GM19193 (cell line): Measurements from ENCODE around the gene CTDSPL.

ENCODE experiments used
- POLR2A ChIP-seq: IDR thresholded peaks from 4 replicates; pipeline ENCODE4 v1.6.1; 2011; ENCODE audit not compliant: insufficient read depth, insufficient read length; ENCODE audit errors: extremely low read depth

Gene CTDSPL

GRCh38 chr3:37836589-37836988 lies 25.1 kb upstream of the CTDSPL start:
- TF ChIP-seq POLR2A, result no peak

GRCh38 chr3:37847689-37848088 lies 14.0 kb upstream of the CTDSPL start:
- TF ChIP-seq POLR2A, result no peak

- TF ChIP-seq POLR2A, result no peak
Measured at GRCh38 chr3:37849146-37849923, 12.3 kb upstream of the CTDSPL start.

- no peak for TF ChIP-seq POLR2A
Measured at GRCh38 chr3:37852097-37852496, 9.6 kb upstream of the CTDSPL start.

- no peak for TF ChIP-seq POLR2A
Measured at GRCh38 chr3:37852771-37853170, 8.9 kb upstream of the CTDSPL start.

- TF ChIP-seq POLR2A, result no peak
Measured at GRCh38 chr3:37853691-37854413, 7.8 kb upstream of the CTDSPL start.

- no peak for TF ChIP-seq POLR2A
Measured at GRCh38 chr3:37855363-37855970, 6.2 kb upstream of the CTDSPL start.

- no peak for TF ChIP-seq POLR2A
Measured at GRCh38 chr3:37856381-37856780, 5.3 kb upstream of the CTDSPL start.

GRCh38 chr3:37858742-37859141 lies 2.9 kb upstream of the CTDSPL start:
- no peak for TF ChIP-seq POLR2A

- TF ChIP-seq POLR2A, result no peak
Measured at GRCh38 chr3:37859354-37859753, 2.3 kb upstream of the CTDSPL start.

GRCh38 chr3:37859908-37860199 lies 1.8 kb upstream of the CTDSPL start:
- no peak for TF ChIP-seq POLR2A

- no peak for TF ChIP-seq POLR2A
Measured at GRCh38 chr3:37862219-37862902, 681 bp downstream of the CTDSPL start.

GRCh38 chr3:37862903-37863815 lies 1.5 kb downstream of the CTDSPL start:
- TF ChIP-seq POLR2A, result no peak
